Chondrocyte (in vitro differentiated cells): ENCODE results near the gene SPI1. TPM values are rescaled to one million over a fixed set of nuclear protein-coding genes. Genes with fewer than 3 reads are reported as not detected.

Source experiments
- DNase-seq: peaks from one replicate; pipeline ENCODE4 v3.0.0; 2021; ENCODE audit warnings: mixed read lengths, low spot score
- H3K27ac Mint-ChIP-seq: one replicate; pipeline ENCODE4 v1.8.0; 2021; ENCODE audit warnings: mild to moderate bottlenecking, moderate library complexity, mixed read lengths; ENCODE audit not compliant: unreplicated experiment
- H3K27me3 Mint-ChIP-seq: 2 replicates; pipeline ENCODE4 v1.8.0; 2021; ENCODE audit warnings: low read depth, mixed read lengths
- H3K36me3 Mint-ChIP-seq: 2 replicates; pipeline ENCODE4 v1.8.0; 2021; ENCODE audit warnings: low read depth, mixed read lengths
- H3K4me1 Mint-ChIP-seq: 2 replicates; pipeline ENCODE4 v1.8.0; 2021; ENCODE audit warnings: low read depth, mild to moderate bottlenecking, mixed read lengths
- H3K4me3 Mint-ChIP-seq: one replicate; pipeline ENCODE4 v1.8.0; 2021; ENCODE audit warnings: mild to moderate bottlenecking, moderate library complexity, mixed read lengths; ENCODE audit not compliant: unreplicated experiment
- H3K9me3 Mint-ChIP-seq: 2 replicates; pipeline ENCODE4 v1.8.0; 2021; ENCODE audit warnings: low read depth, mixed read lengths
- total RNA-seq: library from RNA; stranded (reverse); gene quantifications from 3 replicates; pipeline ENCODE4 v1.2.1, GENCODE V29; 2021
- TF ChIP-seq, protein P1 (sequence below): fragments of 200-600 bp; sonication (generic); IDR thresholded peaks from 2 replicates; pipeline ENCODE4 v1.5.0; 2021; ENCODE audit warnings: antibody characterized with exemption, mild to moderate bottlenecking, moderate library complexity

SPI1 gene
- total RNA-seq, 1 donor from 2014 or later: not detected

DNA sequence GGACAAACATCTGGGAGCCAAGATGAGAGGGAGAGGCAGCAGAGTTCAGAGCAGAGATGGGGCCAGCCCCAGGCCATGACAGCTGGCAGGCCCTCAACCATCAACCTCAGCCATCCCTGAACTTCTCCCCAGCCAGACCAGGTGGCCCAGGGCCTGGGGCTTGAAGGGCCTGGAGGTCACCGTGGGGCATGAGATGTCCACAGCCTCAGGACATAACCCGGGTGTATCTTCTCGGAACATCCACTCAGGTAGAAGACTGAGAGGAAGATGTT lies 17.6 kb upstream of the SPI1 start:
- TF ChIP-seq, protein P1, sequence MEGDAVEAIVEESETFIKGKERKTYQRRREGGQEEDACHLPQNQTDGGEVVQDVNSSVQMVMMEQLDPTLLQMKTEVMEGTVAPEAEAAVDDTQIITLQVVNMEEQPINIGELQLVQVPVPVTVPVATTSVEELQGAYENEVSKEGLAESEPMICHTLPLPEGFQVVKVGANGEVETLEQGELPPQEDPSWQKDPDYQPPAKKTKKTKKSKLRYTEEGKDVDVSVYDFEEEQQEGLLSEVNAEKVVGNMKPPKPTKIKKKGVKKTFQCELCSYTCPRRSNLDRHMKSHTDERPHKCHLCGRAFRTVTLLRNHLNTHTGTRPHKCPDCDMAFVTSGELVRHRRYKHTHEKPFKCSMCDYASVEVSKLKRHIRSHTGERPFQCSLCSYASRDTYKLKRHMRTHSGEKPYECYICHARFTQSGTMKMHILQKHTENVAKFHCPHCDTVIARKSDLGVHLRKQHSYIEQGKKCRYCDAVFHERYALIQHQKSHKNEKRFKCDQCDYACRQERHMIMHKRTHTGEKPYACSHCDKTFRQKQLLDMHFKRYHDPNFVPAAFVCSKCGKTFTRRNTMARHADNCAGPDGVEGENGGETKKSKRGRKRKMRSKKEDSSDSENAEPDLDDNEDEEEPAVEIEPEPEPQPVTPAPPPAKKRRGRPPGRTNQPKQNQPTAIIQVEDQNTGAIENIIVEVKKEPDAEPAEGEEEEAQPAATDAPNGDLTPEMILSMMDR: no peak

DNA sequence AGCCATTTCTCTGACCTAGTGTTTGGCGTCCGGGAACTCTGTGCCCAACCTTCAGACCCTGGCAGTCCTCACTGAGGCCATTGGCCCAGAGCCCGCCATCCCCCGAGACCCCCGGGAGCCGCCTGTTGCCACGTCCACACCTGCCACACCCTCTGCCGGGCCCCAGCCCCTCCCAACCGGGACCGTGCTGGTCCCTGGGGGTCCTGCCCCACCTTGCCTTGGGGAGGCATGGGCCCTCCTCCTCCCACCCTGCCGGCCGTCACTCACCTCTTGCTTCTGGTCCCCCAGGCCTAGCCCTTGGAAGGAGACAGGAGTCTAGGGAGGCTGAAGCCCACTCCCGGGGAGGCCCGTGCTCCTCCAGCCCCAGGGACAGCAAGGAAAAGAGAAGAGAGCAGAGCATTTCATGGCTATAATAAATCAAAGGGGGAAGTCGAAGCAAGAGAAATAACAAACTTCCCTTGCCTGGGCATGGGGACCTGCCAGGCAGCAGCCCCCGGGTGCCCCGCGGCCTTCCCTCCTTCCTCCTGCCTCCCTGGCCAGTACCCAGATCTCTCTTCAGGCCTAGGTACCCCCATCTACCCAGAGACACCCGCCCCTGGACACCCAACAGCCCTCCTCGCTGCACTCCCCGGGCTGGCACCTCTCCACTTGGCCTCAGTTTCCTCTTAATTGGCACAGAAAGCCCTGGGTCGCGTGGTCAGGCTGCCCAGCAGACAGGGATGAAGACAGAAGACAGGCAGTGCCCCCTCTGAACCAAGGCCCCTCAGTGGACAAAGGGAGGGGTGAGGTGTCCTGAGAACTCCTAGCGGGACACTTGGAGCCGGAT lies 17.1 kb upstream of the SPI1 start:
- H3K4me3 Mint-ChIP-seq: no peak overlapping the region
- H3K4me1 Mint-ChIP-seq: peaks cover 6% of the 10 kb centered on the region
- no peaks in the 10 kb centered on the region for H3K9me3 Mint-ChIP-seq
- TF ChIP-seq, protein P1: no peak
- no peak overlapping the region for H3K27ac Mint-ChIP-seq
- H3K36me3 Mint-ChIP-seq: no peaks in the 10 kb centered on the region
- DNase-seq: peak; percentile 92
- H3K27me3 Mint-ChIP-seq: no peaks in the 10 kb centered on the region

More for the DNA sequence above, 17.6 kb upstream of the SPI1 start:
- no peak overlapping the region for H3K4me3 Mint-ChIP-seq
- DNase-seq: no peak
- H3K27ac Mint-ChIP-seq: no peak overlapping the region
- no peaks in the 10 kb centered on the region for H3K36me3 Mint-ChIP-seq
- H3K9me3 Mint-ChIP-seq: no peaks in the 10 kb centered on the region
- H3K4me1 Mint-ChIP-seq: peaks cover 9% of the 10 kb centered on the region
- no peaks in the 10 kb centered on the region for H3K27me3 Mint-ChIP-seq

DNA sequence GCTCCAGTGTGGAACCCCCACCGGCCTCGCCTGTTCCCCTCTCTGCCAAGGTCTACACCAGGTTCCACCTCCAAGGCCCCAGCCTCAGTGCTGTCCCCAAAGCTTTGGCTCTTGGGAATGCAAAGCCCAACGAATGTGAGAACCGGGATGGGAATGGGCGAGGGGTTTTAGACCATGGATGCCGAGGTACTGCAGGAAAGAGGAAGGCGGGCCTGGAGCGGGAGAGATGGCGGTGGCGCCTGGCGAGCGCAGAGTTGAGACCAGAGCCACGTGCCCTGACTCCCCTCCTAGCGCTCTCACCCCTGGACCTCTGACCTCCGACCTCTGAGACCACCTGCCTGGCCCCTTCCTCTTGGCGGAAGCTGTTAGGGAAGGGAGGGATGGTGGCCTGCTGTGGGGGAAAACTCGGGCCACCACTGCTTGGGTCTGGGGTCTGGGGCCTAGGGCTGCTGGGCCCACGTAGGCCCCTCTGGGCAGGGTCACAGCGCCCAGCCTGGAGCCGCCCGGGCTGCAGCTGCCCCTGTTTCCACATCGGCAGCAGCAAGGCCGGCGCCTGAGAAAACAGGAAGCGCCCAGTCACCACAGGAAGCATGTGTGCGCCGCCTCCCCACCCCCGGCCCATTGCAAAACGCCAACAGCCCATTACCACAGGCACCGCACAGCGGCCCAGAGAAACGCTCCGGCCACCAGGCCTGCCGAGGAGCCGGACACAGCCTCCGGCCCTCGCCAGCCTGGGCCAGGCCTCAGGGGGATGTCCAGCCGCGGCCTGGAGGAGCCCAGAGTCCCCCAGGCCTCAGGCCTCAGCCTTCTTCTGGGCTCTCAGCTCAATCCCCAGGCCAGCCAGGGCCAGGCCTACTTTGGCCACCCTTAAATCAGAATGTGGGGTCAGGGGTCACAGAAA lies 16.2 kb upstream of the SPI1 start:
- H3K36me3 Mint-ChIP-seq: no peaks in the 10 kb centered on the region
- no peak overlapping the region for H3K4me3 Mint-ChIP-seq
- DNase-seq: no peak
- peaks cover 1% of the 10 kb centered on the region for H3K4me1 Mint-ChIP-seq
- H3K27ac Mint-ChIP-seq: no peak overlapping the region
- no peaks in the 10 kb centered on the region for H3K9me3 Mint-ChIP-seq
- TF ChIP-seq, protein P1: no peak
- no peaks in the 10 kb centered on the region for H3K27me3 Mint-ChIP-seq

DNA sequence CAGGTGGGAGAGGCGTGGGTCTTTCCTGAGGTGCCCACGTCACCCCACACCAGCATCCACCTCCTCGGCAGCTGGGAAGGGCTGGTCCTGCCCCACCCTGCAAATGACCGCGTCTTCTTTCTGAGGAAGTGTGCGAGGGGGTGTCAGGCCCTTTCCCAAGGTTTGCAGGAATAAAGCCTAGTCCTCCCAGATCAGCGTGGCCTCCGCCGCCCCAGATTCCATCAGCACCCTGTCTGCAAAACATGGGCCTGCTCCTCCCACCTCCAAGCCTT lies 15.6 kb upstream of the SPI1 start:
- no peak for DNase-seq
- no peaks in the 10 kb centered on the region for H3K4me1 Mint-ChIP-seq
- H3K9me3 Mint-ChIP-seq: no peaks in the 10 kb centered on the region
- H3K27ac Mint-ChIP-seq: no peak overlapping the region
- H3K36me3 Mint-ChIP-seq: no peaks in the 10 kb centered on the region
- no peak overlapping the region for H3K4me3 Mint-ChIP-seq
- TF ChIP-seq, protein P1: no peak
- H3K27me3 Mint-ChIP-seq: no peaks in the 10 kb centered on the region

DNA sequence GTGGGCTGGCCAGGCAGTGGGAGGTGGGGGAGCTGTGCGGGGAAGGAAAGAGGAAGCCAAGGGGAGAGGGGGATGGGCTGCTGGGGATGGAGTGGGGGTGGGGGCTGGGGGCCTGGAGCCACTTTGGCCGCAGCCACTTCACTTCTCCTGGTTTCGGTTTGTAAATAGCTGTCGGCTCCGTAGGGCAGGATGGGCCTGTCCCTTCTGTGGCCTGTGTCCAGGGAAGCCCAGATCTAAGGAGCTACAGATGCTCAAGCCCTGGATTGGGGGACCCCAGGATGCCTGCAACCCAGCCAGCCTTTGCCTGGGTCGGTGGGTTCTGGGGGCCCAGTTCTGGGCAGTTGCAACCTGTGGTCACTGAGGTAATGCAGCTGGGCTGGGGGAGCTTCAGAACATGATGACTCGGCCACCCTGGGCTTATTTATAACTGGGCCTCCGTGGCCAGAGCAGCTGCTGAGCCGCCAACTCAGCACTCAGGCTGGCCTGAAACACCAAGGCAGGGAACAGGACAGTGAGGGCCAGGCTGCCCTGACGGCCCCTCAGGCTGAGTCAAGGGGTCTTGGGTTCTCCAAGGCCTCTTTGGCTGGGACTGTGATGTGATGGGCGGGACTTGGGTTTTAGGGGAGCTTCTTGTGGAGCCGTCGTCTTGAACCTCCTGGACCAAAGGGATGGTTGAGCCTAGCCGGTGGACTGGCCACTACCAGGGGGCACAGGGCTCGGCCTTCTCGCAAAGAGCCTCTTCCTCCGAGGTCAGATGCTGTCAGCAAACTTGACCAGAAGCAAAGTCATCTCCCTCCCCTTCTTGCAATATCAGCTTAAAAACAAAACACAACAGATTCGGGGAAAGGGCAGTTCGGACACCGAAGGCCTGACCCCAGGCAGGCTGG lies 15.1 kb upstream of the SPI1 start:
- no peaks in the 10 kb centered on the region for H3K4me1 Mint-ChIP-seq
- H3K4me3 Mint-ChIP-seq: no peak overlapping the region
- H3K27ac Mint-ChIP-seq: peak overlapping the region; percentile 8
- no peaks in the 10 kb centered on the region for H3K36me3 Mint-ChIP-seq
- DNase-seq: no peak
- H3K27me3 Mint-ChIP-seq: no peaks in the 10 kb centered on the region
- no peaks in the 10 kb centered on the region for H3K9me3 Mint-ChIP-seq
- TF ChIP-seq, protein P1: no peak
